ENCODE data around the gene GMNC. TPM values are rescaled to one million over a fixed set of nuclear protein-coding genes. Genes with fewer than 3 reads are reported as not detected.

The GMNC gene
- total RNA-seq, 1 experiment from 2014 or later = not detected

GRCh38 chr3:190867071-190867470 lies 4.6 kb upstream of the GMNC start:
- Mint-ChIP-seq H3K27ac (ENCODE audit: low read depth, unreplicated experiment) (no peak overlapping the region), H3K36me3 (ENCODE audit: insufficient read depth, unreplicated experiment) (no peaks in the 10 kb centered on the region), H3K4me1 (ENCODE audit: insufficient read depth, unreplicated experiment) (peaks cover 10% of the 10 kb centered on the region), H3K4me3 (ENCODE audit: unreplicated experiment) (no peak overlapping the region), H3K9me3 (ENCODE audit: unreplicated experiment) (no peaks in the 10 kb centered on the region), H3K27me3 (ENCODE audit: insufficient read depth, unreplicated experiment) (no peaks in the 10 kb centered on the region)
- DNase-seq (ENCODE audit: unreplicated experiment) = no peak
- ChIA-PET POLR2A (interaction anchor here (1.0 kb wide), 1 partner anchor 190 kb away, joined by 3 read pairs; no protein-coding TSS in a partner anchor), CTCF (interaction anchor here (0.6 to 2.7 kb wide), 6 partner anchors 15 to 183 kb away, joined by 3 to 10 read pairs (median 5); no protein-coding TSS in a partner anchor)
- BruUV-seq (replicated peaks) = no TSS peak
- intact Hi-C loops (cut with micrococcal nuclease) = loop anchor here (5.0 kb wide), 1 partner anchor 150 kb away; no protein-coding TSS in a partner anchor
- no peak for TF ChIP-seq CTCF (IDR thresholded peaks at IDR 0.05; ENCODE audit: unreplicated experiment)

- H3K4me1 Mint-ChIP-seq (ENCODE audit: insufficient read depth, unreplicated experiment) = peaks cover 12% of the 10 kb centered on the region
- TF ChIP-seq CTCF (IDR thresholded peaks at IDR 0.05; ENCODE audit: unreplicated experiment) = peak; percentile 19
- H3K36me3 Mint-ChIP-seq (ENCODE audit: insufficient read depth, unreplicated experiment) = no peaks in the 10 kb centered on the region
- H3K9me3 Mint-ChIP-seq (ENCODE audit: unreplicated experiment) = no peaks in the 10 kb centered on the region
- CTCF ChIA-PET = interaction anchor here (0.6 to 2.7 kb wide), 9 partner anchors 17 to 184 kb away, joined by 3 to 13 read pairs (median 5); no protein-coding TSS in a partner anchor
- BruUV-seq (replicated peaks) = no TSS peak
- H3K27ac Mint-ChIP-seq (ENCODE audit: low read depth, unreplicated experiment) = no peak overlapping the region
- intact Hi-C loops (cut with micrococcal nuclease) = loop anchor here (1.0 to 5.0 kb wide), 3 partner anchors 53 to 165 kb away; no protein-coding TSS in a partner anchor
- DNase-seq (ENCODE audit: unreplicated experiment) = peak; percentile 59
- no peak overlapping the region for H3K4me3 Mint-ChIP-seq (ENCODE audit: unreplicated experiment)
- POLR2A ChIA-PET = no interaction called here
- no peaks in the 10 kb centered on the region for H3K27me3 Mint-ChIP-seq (ENCODE audit: insufficient read depth, unreplicated experiment)
Observed at GRCh38 chr3:190865828-190866227, 3.3 kb upstream of the GMNC start.

- POLR2A ChIA-PET = interaction anchor here (0.6 kb wide), 1 partner anchor 50 kb away, joined by 3 read pairs; no protein-coding TSS in a partner anchor
- H3K36me3 Mint-ChIP-seq (ENCODE audit: insufficient read depth, unreplicated experiment) = no peaks in the 10 kb centered on the region
- H3K4me3 Mint-ChIP-seq (ENCODE audit: unreplicated experiment) = no peak overlapping the region
- TF ChIP-seq CTCF (IDR thresholded peaks at IDR 0.05; ENCODE audit: unreplicated experiment) = no peak
- H3K27me3 Mint-ChIP-seq (ENCODE audit: insufficient read depth, unreplicated experiment) = no peaks in the 10 kb centered on the region
- BruUV-seq (replicated peaks) = no TSS peak
- CTCF ChIA-PET = interaction anchor here (0.7 to 2.3 kb wide), 6 partner anchors 19 to 185 kb away, joined by 3 to 13 read pairs (median 6); no protein-coding TSS in a partner anchor
- H3K9me3 Mint-ChIP-seq (ENCODE audit: unreplicated experiment) = no peaks in the 10 kb centered on the region
- H3K4me1 Mint-ChIP-seq (ENCODE audit: insufficient read depth, unreplicated experiment) = peaks cover 12% of the 10 kb centered on the region
- no peak overlapping the region for H3K27ac Mint-ChIP-seq (ENCODE audit: low read depth, unreplicated experiment)
- no peak for DNase-seq (ENCODE audit: unreplicated experiment)
- intact Hi-C loops (cut with micrococcal nuclease) = loop anchor here (2.0 to 5.0 kb wide), 2 partner anchors 53 to 148 kb away; no protein-coding TSS in a partner anchor
Observed at GRCh38 chr3:190865419-190865818, 2.9 kb upstream of the GMNC start.

GRCh38 chr3:190864002-190864401 lies 1.5 kb upstream of the GMNC start:
- Mint-ChIP-seq H3K9me3 (ENCODE audit: unreplicated experiment) (no peaks in the 10 kb centered on the region), H3K4me1 (ENCODE audit: insufficient read depth, unreplicated experiment) (peaks cover 12% of the 10 kb centered on the region), H3K27ac (ENCODE audit: low read depth, unreplicated experiment) (no peak overlapping the region), H3K36me3 (ENCODE audit: insufficient read depth, unreplicated experiment) (no peaks in the 10 kb centered on the region), H3K27me3 (ENCODE audit: insufficient read depth, unreplicated experiment) (no peaks in the 10 kb centered on the region), H3K4me3 (ENCODE audit: unreplicated experiment) (no peak overlapping the region)
- no TSS peak for BruUV-seq (replicated peaks)
- CTCF ChIA-PET = interaction anchor here (0.7 to 0.9 kb wide), 3 partner anchors 120 to 172 kb away, joined by 3 to 4 read pairs (median 3); no protein-coding TSS in a partner anchor
- intact Hi-C loops (cut with micrococcal nuclease) = loop anchor here (2.0 kb wide), 1 partner anchor 51 kb away; no protein-coding TSS in a partner anchor
- no peak for TF ChIP-seq CTCF (IDR thresholded peaks at IDR 0.05; ENCODE audit: unreplicated experiment)
- no peak for DNase-seq (ENCODE audit: unreplicated experiment)
- POLR2A ChIA-PET = interaction anchor here (0.6 to 1.1 kb wide), 3 partner anchors 56 to 752 kb away, joined by 3 to 4 read pairs (median 3); no protein-coding TSS in a partner anchor
